ENCODE results near the gene LRP6. TPM values are rescaled to one million over a fixed set of nuclear protein-coding genes. Genes with fewer than 3 reads are reported as not detected.

LRP6 gene
- total and polyA plus RNA-seq, 2 of the 13 experiments (the other 11 are each of a cell fraction or from before 2014, with no cell fraction given) = 33.8 to 42.0 TPM

- peak; percentile 65 for ATAC-seq
- peak; percentile 67 for DNase-seq (ENCODE audit: low spot score)
- H3K79me2 ChIP-seq (ENCODE audit: insufficient read depth, low read length) = peaks cover 94% of the 10 kb centered on the region
- in situ Hi-C loops (cut with HindIII; ENCODE audit: extremely low pct_ligation_motif_present, low pct_unique_long_range_greater_than_20kb) = no loop called here
- no peaks in the 10 kb centered on the region for H4K20me1 ChIP-seq (ENCODE audit: insufficient read depth, low read length)
- peak; percentile 21 for FAIRE-seq
- no peak overlapping the region for H2AFZ ChIP-seq (ENCODE audit: low read length)
- POLR2A ChIA-PET = interaction anchor here (0.8 kb wide), 2 partner anchors 11 to 24 kb away, joined by 3 read pairs; no protein-coding TSS in a partner anchor
- no TSS peak for BruUV-seq (replicated peaks)
- CTCF ChIA-PET (ENCODE audit: low intra/inter-chr PET ratio, low total read pairs) = no interaction called here
- peak overlapping the region; percentile 84 for H3K27ac ChIP-seq (ENCODE audit: extremely low read length, insufficient read depth, low read length)
- H3K27me3 ChIP-seq (ENCODE audit: control insufficient read depth in 1 of 2, insufficient read depth in 2 of 2, low read length in 2 of 2) = no peaks in the 10 kb centered on the region; a peak in 1 of 5 replicates
- H3K9ac ChIP-seq (ENCODE audit: insufficient read depth, low read depth, low read length) = peak overlapping the region; percentile 41; the same call in 1 of the 2 replicates
- intact Hi-C loops (cut with micrococcal nuclease; ENCODE audit: unreplicated experiment) = loop anchor here (5.0 kb wide), 1 partner anchor 51 kb away; the partner anchor contains the start of gene LRP6
- no peaks in the 10 kb centered on the region for H3K36me3 ChIP-seq (replicated peaks in 1 of 2; ENCODE audit: control insufficient read depth in 1 of 2, insufficient read depth in 2 of 2, low read length in 2 of 2)
- 35% methylated on average over 3 of the region's 3 CpGs for WGBS (ENCODE audit: low lambda C conversion rate)
- H3K4me1 ChIP-seq (ENCODE audit: insufficient read depth, low read length) = peaks cover 99% of the 10 kb centered on the region
- 0 out of 6 replicates have a peak overlapping the region, but pooled peaks of 1 of the 3 experiments have one; percentile 2 for H3K4me3 ChIP-seq (replicated peaks in 1 of 3; ENCODE audit: insufficient read depth in 1 of 3, low read depth in 2 of 3, low read length in 3 of 3)
- H3K9me3 ChIP-seq (ENCODE audit: low read length) = no peaks in the 10 kb centered on the region
- peak overlapping the region; percentile 48 for H3K4me2 ChIP-seq (ENCODE audit: low read depth, low read length)
- TF ChIP-seq ARID3A (IDR thresholded peaks at IDR 0.05; ENCODE audit: low read depth, low read length) (peak; percentile 34), EP300 (IDR thresholded peaks at IDR 0.05; ENCODE audit: low read depth in 2 of 2, low read length in 2 of 2) (peak in 1 of 2 experiments; percentile 70; a peak in 2 of 4 replicates), EP300 (CRISPR knock-in tag; IDR thresholded peaks at IDR 0.05; ENCODE audit: borderline replicate concordance) (no peak), PATZ1 (CRISPR knock-in tag; IDR thresholded peaks at IDR 0.05) (peak; percentile 45; the same call in 1 of the 2 replicates), BCL6 (CRISPR knock-in tag; IDR thresholded peaks at IDR 0.05) (peak; percentile 31; the same call in 1 of the 2 replicates), KAT8 (CRISPR knock-in tag; IDR thresholded peaks at IDR 0.05) (0 out of 2 replicates have a peak, but pooled peaks have one; percentile 20), HOMEZ (CRISPR knock-in tag; IDR thresholded peaks at IDR 0.05; ENCODE audit: low read depth) (peak; percentile 69; the same call in 1 of the 2 replicates), ZNF768 (CRISPR knock-in tag; IDR thresholded peaks at IDR 0.05) (no peak), NCOA2 (CRISPR knock-in tag; IDR thresholded peaks at IDR 0.05) (peak; percentile 44; the same call in 1 of the 2 replicates), ZNF3 (CRISPR knock-in tag; IDR thresholded peaks at IDR 0.05) (no peak), NFE2 (CRISPR knock-in tag; IDR thresholded peaks at IDR 0.05) (peak; percentile 88), RNF2 (conservative IDR thresholded peaks at IDR 0.05; ENCODE audit: low read depth) (no peak), GATAD2A (CRISPR knock-in tag; IDR thresholded peaks at IDR 0.05) (peak; percentile 54; the same call in 1 of the 2 replicates), HNRNPK (IDR thresholded peaks at IDR 0.05; ENCODE audit: low read depth, low read length, poor library complexity, severe bottlenecking) (peak; percentile 92), THAP11 (CRISPR knock-in tag; IDR thresholded peaks at IDR 0.05) (0 out of 2 replicates have a peak, but pooled peaks have one; percentile 16), FOXA1 (IDR thresholded peaks at IDR 0.05) (no peak), FOXA1 (CRISPR knock-in tag; IDR thresholded peaks at IDR 0.05) (peak; percentile 55), NFE2L2 (IDR thresholded peaks at IDR 0.05; ENCODE audit: low read length) (peak; percentile 96)
- TF ChIP-seq, protein P1, sequence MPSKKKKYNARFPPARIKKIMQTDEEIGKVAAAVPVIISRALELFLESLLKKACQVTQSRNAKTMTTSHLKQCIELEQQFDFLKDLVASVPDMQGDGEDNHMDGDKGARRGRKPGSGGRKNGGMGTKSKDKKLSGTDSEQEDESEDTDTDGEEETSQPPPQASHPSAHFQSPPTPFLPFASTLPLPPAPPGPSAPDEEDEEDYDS (CRISPR knock-in tag; IDR thresholded peaks at IDR 0.05) = 0 out of 2 replicates have a peak, but pooled peaks have one; percentile 16
Observed at GRCh38 chr12:12216349-12217017, 50.4 kb downstream of the LRP6 start.

All from HepG2 (cell line).